Sciatic nerve (tissue), 2 donors: ENCODE data around the gene PLIN5. TPM values are rescaled to one million over a fixed set of nuclear protein-coding genes. Genes with fewer than 3 reads are reported as not detected.
"Not testable (repeated sequence)": the region's sequence is repeated elsewhere in the genome, so short reads cannot be mapped to it uniquely, and the experiment has no call there.

ENCODE experiments used
- ATAC-seq: fragments of 200-7000 bp; cut with Tn5 transposase; one replicate; pipeline ENCODE4 v1.9.1; 2020; ENCODE audit warnings: mild to moderate bottlenecking, moderate library complexity
- DNase-seq: peaks from one replicate; pipeline ENCODE4 v3.0.0-alpha.2; 2020; ENCODE audit warnings: low spot score
- intact Hi-C: fragments of 100-400 bp; cut with DNase I; formaldehyde crosslinking; loops from one replicate; pipeline ENCODE4 v1.14.2; 2022
- total RNA-seq: library from RNA; stranded (reverse); fragmentation: NEBNext Ultra II Directional; extraction: Animal tissue kit (Norgen Biotek cat#: 25700); gene quantifications from one replicate; pipeline ENCODE4 v1.2.1, GENCODE V29; 2021
- donor health status: DM: no; HTN: no; CAD: no.
- donor health status: DM: no; HTN: no; CAD: no.

PLIN5 gene
- total RNA-seq, 1 donor from 2014 or later = 17.1 TPM

- DNase-seq (no peak), ATAC-seq (no peak)
- intact Hi-C loops = loop anchor here (10.0 kb wide), 1 partner anchor 85 kb away; the partner anchor contains the start of gene TNFAIP8L1
Measured at GRCh38 chr19:4550018-4550417, 15.0 kb upstream of the PLIN5 start.

GRCh38 chr19:4548238-4548584, 13.2 kb upstream of the PLIN5 start:
- intact Hi-C loops = no loop called here
- no peak for DNase-seq
- ATAC-seq = no peak

GRCh38 chr19:4547303-4548237, 12.5 kb upstream of the PLIN5 start:
- intact Hi-C loops = no loop called here
- DNase-seq = no peak
- no peak for ATAC-seq

- DNase-seq (no peak), ATAC-seq (no peak)
- intact Hi-C loops = no loop called here
Measured at GRCh38 chr19:4543842-4544647, 9.0 kb upstream of the PLIN5 start.

GRCh38 chr19:4542896-4543841, 8.1 kb upstream of the PLIN5 start:
- no peak for DNase-seq
- ATAC-seq = no peak
- intact Hi-C loops = no loop called here

GRCh38 chr19:4541806-4542145, 6.8 kb upstream of the PLIN5 start:
- DNase-seq, intact Hi-C loops, ATAC-seq: not testable (repeated sequence)

GRCh38 chr19:4541114-4541805, 6.2 kb upstream of the PLIN5 start:
- DNase-seq (no peak), ATAC-seq (no peak)
- intact Hi-C loops = no loop called here

- DNase-seq (no peak), ATAC-seq (peak; percentile 41)
- intact Hi-C loops = loop anchor here (10.0 kb wide), 1 partner anchor 475 kb away; no protein-coding TSS in a partner anchor
Measured at GRCh38 chr19:4539693-4540581, 4.9 kb upstream of the PLIN5 start, which contains the start of gene LRG1. LRG1 (minus strand) TSS chr19:4540036; CDS start chr19:4540013, 23 bp downstream.

- no peak for DNase-seq
- ATAC-seq = no peak
- intact Hi-C loops = loop anchor here (10.0 kb wide), 1 partner anchor 476 kb away; no protein-coding TSS in a partner anchor
Measured at GRCh38 chr19:4539169-4539692, 4.2 kb upstream of the PLIN5 start.

GRCh38 chr19:4538601-4538954, 3.6 kb upstream of the PLIN5 start:
- ATAC-seq = no peak
- intact Hi-C loops = loop anchor here (10.0 kb wide), 1 partner anchor 476 kb away; no protein-coding TSS in a partner anchor
- DNase-seq = no peak

- intact Hi-C loops = loop anchor here (10.0 kb wide), 1 partner anchor 477 kb away; no protein-coding TSS in a partner anchor
- ATAC-seq (no peak), DNase-seq (no peak)
Measured at GRCh38 chr19:4537953-4538600, 3.1 kb upstream of the PLIN5 start.

GRCh38 chr19:4536798-4537197, 1.8 kb upstream of the PLIN5 start:
- DNase-seq (no peak), ATAC-seq (no peak)
- intact Hi-C loops = loop anchor here (10.0 kb wide), 1 partner anchor 478 kb away; no protein-coding TSS in a partner anchor

- DNase-seq = no peak
- no peak for ATAC-seq
- intact Hi-C loops = loop anchor here (10.0 kb wide), 1 partner anchor 481 kb away; no protein-coding TSS in a partner anchor
Measured at GRCh38 chr19:4533835-4534424, 1.1 kb downstream of the PLIN5 start.

GRCh38 chr19:4533334-4533733, 1.7 kb downstream of the PLIN5 start:
- no peak for ATAC-seq
- intact Hi-C loops = loop anchor here (10.0 kb wide), 1 partner anchor 481 kb away; no protein-coding TSS in a partner anchor
- no peak for DNase-seq

GRCh38 chr19:4531562-4532165, 3.4 kb downstream of the PLIN5 start:
- DNase-seq (no peak), ATAC-seq (no peak)
- intact Hi-C loops = loop anchor here (10.0 kb wide), 1 partner anchor 483 kb away; no protein-coding TSS in a partner anchor
